Liver (tissue), 3 donors: ENCODE data around the gene BRIP1.

Experiments
- CTCF ChIP-seq: fragments of 150-350 bp; IDR thresholded peaks from 2 replicates; pipeline ENCODE4 v1.5.1; 2017; ENCODE audit warnings: improper control_type of control experiment, low read depth, low read length; ENCODE audit not compliant: missing input control
- EGR1 ChIP-seq, 2 donors: IDR thresholded peaks; 2 replicates each; pipeline ENCODE4 v1.6.1; 2016 to 2018; ENCODE audit warnings: antibody characterized with exemption in 2 of 2, low read depth in 2 of 2
- FOXA1 ChIP-seq: IDR thresholded peaks from 2 replicates; pipeline ENCODE4 v1.6.1; 2016; ENCODE audit warnings: antibody characterized with exemption
- GABPA ChIP-seq, 2 donors: IDR thresholded peaks in 1 of 2; conservative IDR thresholded peaks in 1 of 2; 2 replicates each; pipeline ENCODE4 v1.6.1; 2016; ENCODE audit warnings: antibody characterized with exemption in 2 of 2, mild to moderate bottlenecking in 1 of 2, moderate library complexity in 1 of 2
- JUND ChIP-seq, 2 donors: IDR thresholded peaks; 2 replicates each; pipeline ENCODE4 v1.6.1; 2016; ENCODE audit warnings: antibody characterized with exemption in 2 of 2
- NR2F2 ChIP-seq: IDR thresholded peaks from 2 replicates; pipeline ENCODE4 v1.6.1; 2016; ENCODE audit warnings: antibody characterized with exemption
- RAD21 ChIP-seq, 2 donors: IDR thresholded peaks; 2 replicates each; pipeline ENCODE4 v1.6.1; 2016; ENCODE audit warnings: antibody characterized with exemption in 2 of 2, mild to moderate bottlenecking in 2 of 2
- REST ChIP-seq: IDR thresholded peaks from 2 replicates; pipeline ENCODE4 v1.6.1; 2016; ENCODE audit warnings: antibody characterized with exemption, mild to moderate bottlenecking
- SP1 ChIP-seq: IDR thresholded peaks from 2 replicates; pipeline ENCODE4 v1.6.1; 2018; ENCODE audit warnings: antibody characterized with exemption, mild to moderate bottlenecking
- TAF1 ChIP-seq: conservative IDR thresholded peaks from 2 replicates; pipeline ENCODE4 v1.6.1; 2016; ENCODE audit warnings: antibody characterized with exemption, mild to moderate bottlenecking
- YY1 ChIP-seq: IDR thresholded peaks from 2 replicates; pipeline ENCODE4 v1.6.1; 2016; ENCODE audit warnings: antibody characterized with exemption, mild to moderate bottlenecking
- TF ChIP-seq, protein P1 (sequence below): IDR thresholded peaks from 2 replicates; pipeline ENCODE4 v1.6.1; 2016; ENCODE audit warnings: antibody characterized with exemption
- TF ChIP-seq, protein P2 (sequence below): IDR thresholded peaks from 2 replicates; pipeline ENCODE4 v1.6.1; 2016; ENCODE audit warnings: antibody characterized with exemption
- donor health status: healthy.
- donor health status: healthy.

GRCh38 chr17:61843435-61843834 is 19.9 kb downstream of the BRIP1 start:
- TF ChIP-seq CTCF (no peak), YY1 (no peak), REST (no peak), NR2F2 (no peak), TAF1 (no peak), JUND (IDR thresholded peaks at IDR 0.05) (no peak), RAD21 (IDR thresholded peaks at IDR 0.05) (no peak), GABPA (IDR thresholded peaks at IDR 0.05 in 1 of 2, conservative IDR thresholded peaks at IDR 0.05 in 1 of 2) (no peak), EGR1 (IDR thresholded peaks at IDR 0.05; ENCODE audit: low read depth in 2 of 2) (no peak), SP1 (no peak), FOXA1 (no peak)
- TF ChIP-seq, protein P1, sequence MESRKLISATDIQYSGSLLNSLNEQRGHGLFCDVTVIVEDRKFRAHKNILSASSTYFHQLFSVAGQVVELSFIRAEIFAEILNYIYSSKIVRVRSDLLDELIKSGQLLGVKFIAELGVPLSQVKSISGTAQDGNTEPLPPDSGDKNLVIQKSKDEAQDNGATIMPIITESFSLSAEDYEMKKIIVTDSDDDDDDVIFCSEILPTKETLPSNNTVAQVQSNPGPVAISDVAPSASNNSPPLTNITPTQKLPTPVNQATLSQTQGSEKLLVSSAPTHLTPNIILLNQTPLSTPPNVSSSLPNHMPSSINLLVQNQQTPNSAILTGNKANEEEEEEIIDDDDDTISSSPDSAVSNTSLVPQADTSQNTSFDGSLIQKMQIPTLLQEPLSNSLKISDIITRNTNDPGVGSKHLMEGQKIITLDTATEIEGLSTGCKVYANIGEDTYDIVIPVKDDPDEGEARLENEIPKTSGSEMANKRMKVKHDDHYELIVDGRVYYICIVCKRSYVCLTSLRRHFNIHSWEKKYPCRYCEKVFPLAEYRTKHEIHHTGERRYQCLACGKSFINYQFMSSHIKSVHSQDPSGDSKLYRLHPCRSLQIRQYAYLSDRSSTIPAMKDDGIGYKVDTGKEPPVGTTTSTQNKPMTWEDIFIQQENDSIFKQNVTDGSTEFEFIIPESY = no peak
- TF ChIP-seq, protein P2, sequence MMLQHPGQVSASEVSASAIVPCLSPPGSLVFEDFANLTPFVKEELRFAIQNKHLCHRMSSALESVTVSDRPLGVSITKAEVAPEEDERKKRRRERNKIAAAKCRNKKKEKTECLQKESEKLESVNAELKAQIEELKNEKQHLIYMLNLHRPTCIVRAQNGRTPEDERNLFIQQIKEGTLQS = no peak
